ENCODE data around the gene OR10X1.

OR10X1 gene, protein sequence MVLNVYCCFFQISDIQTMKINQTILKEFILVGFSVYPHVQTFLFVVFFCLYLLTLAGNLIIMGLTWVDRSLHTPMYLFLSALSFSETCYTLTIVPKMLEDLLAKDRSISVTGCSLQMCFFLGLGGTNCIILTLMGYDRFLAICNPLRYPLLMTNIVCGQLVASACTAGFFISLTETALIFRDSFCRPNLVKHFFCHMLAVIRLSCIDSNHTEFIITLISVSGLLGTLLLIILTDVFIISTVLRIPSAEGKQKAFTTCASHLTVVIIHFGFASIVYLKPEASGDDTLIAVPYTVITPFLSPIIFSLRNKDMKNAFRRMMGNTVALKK

DNA sequence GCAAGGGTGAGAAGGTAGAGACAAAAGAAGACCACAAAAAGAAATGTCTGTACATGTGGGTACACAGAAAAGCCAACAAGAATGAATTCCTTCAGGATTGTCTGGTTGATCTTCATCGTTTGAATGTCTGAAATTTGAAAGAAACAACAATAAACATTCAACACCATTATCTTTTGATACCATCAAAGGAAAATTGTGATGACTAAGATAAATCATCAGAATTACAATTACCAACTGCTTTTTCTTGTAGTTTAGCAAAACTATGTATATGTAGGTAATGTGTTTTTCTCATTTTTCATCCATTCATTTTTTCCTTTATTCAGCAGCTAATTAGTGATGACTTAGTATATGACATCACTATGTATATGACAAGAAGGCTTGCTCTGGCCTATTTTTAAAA is at the start of gene OR10X1:
Gene OR10X1, minus strand, starts transcription at position 167 of the 400 bp plus-strand sequence. Its CDS starts 0 bp downstream, at position 167.
- DNase-seq = no peak

DNA sequence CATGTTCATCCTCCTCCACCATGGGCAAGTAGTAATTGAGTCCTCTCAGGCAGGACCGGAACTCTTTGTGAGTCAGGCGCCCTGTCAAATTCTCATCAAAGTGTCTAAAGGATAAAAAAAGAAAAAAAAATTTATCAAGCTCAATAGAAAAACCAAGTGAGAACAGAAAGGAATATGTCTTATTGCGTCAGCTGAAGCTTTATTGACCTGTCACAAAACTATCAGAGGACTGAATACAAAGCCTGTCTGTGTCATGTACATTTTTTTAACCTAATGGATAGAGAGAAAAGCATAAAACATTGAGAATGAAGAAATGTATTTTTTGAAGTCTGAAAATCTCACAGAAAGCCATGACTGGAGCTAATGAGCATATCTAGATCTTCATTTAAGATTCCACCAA is 34.1 kb upstream of the OR10X1 start:
- DNase-seq = no peak

DNA sequence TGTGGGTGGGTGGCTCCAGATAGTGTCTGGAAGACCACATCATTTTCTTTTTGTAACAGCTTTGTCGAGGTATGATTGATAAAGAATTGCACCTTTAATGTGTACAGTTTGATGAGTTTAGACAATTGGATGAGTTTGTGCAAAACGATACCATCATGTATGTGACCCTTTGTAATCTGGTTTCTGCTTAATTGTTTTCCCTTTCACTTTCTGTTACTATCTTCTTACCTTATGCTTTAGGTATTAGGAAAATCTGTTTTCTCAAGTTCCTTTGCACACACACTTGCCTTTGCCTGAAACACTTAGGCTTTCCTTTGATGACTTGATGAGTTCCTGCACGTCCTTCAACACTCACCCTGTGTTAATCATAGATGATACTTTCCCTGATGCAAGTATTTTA is 32.2 kb upstream of the OR10X1 start:
- no peak for DNase-seq

DNA sequence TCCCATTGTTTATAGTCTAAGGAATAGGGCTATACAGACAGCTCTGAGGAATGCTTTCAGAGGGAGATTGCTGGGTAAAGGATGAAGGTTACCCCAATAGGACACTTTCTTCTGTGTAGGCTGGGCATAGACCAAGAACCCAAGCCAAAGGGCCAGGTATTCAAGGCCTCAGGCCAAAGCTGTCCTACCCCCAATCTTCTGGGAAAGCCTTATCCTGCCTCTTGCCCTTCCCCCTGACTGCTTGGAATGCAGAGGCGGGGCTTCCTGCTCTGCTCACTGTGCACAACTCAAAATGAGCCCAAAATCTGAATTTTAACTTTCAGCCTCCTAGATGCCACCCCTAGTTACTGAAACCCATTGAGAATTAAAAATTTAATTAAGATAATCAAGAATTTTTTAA is 27.6 kb upstream of the OR10X1 start:
- no peak for DNase-seq

DNA sequence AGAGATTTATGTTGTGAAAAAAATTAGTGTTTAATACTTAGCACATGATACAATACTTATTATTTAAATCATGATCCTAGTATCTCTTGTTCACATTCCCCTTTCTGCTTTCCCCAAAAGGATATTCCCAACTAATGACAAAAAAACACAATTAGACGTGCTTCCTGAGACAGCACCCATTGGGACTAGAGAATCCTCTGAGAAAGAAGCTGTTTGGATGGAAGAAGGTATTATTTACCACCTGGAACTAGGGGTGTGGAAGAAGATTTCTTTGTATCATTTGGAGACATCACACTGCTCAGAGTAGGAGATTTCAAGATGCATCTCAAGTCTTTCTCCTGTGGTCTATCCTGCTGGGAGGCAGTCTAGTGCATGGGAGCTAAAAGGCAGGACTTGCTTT is 25.3 kb upstream of the OR10X1 start, which contains the start of gene OR10Z1:
Gene OR10Z1, plus strand, starts transcription at position 301 of the 400 bp plus-strand sequence. CDS start 1,171 bp downstream, outside the sequence.
- no peak for DNase-seq

DNA sequence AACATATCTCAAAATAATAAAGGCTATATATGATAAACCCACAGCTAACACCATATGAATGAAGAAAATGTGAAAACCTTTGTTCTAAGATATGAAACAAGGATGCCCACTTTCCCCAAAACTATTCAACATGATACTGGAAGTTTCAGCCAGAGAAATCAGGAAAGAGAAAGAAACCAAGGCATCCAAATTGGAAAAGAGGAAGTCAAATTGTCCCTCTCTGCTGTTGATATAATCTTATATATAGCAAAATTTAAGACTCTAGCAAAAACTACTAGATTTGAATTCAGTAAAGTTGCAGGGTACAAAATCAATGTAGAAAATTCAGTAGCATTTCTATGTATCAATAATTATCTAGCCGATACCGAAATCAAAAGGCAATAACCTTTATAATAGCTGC is 21.0 kb upstream of the OR10X1 start:
- DNase-seq = no peak

DNA sequence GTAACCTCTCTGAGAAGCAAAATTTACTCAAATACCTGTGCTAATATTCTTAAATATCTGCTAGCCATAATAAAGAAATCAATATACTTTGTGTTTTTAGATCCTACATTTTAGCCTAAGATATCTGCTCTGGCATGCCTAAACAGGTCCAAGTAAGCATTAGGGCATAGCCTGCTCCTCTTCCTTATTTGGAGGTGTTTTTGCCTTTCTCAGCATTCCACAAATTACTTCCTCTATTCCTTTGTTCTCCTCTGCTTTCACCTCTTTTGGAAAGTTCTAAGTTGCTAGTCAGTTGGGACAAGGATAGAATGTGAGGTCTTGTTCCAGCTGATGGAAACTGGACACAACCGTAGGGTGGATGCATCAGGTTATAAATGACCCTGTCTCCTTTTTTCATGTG is 7.2 kb upstream of the OR10X1 start:
- DNase-seq = no peak

DNA sequence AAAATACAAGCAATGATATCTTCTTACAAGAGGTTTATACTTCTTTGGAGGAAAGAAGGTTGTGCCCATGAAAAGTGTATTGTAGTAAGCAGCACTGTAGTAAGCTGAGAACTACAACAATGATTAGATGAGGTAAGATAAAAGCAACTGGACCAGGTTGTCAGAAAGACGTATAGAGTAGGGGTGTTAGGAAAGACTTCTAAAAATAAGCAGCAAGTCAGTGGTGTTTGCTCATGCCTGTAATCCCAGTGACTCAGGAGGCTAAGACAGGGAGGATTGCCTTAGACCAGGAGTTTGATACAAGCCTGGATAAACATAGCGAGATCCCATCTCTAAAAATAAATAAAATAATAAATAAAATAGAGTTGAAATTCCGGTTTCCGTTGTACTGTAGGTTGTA is 4.3 kb upstream of the OR10X1 start:
- DNase-seq = no peak

DNA sequence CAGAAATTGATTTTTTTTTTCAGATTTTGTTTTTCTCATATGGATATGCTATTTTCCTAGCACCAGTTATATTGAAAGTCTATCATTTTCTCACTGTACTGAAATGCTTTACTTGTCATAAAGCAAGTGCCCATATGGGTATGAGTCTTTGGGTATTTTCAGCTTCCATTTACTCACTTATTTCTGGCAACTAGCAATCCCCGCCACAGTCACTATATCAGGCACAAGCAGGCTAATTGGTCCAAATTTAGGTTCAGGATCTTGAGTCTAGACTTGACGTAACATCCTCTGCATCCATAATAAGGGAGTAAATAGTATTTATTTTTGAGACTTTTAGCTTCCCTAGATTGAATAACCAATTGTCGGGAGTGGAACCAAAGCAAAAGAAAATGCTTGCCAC is 2.1 kb downstream of the OR10X1 start:
- no peak for DNase-seq

DNA sequence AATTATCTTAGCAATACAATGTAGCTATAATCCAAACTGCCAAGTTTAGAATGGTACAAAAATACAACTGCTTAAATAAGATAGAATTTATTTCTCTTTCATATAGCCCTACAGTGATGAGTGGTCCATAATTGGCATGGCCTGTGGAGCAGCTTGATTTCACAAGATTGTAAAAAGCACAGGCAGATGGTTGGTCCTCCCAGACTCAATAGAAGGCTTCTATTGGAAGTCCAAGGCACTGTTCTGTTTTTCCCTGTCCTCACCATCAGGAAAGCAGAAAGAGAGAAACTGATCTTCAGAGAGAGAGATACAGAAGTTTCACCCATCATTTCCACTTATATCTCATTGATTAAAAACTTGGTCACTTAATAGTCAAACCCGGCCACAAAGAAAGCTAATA is 7.5 kb downstream of the OR10X1 start:
- DNase-seq = no peak

DNA sequence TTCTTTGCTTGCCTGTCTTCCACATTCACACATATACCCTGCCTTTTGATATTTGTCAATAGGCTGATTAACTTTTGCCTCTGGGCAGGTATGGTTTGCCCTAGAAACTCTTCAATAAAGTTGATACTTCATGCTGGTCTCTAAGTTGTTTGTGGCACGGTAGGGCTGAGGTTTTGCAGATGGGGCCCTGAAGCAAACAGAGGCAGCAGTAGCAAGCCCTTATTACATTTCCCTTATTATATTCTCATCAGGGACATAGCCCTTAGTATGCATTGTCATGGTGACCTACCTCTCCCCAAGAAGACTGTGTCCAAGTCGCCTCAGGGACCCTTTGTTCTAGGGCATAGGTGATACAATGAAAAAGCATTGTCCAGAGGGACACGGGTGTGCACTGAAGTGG is 9.2 kb downstream of the OR10X1 start, which contains the start of gene OR6P1:
Gene OR6P1, minus strand, starts transcription at position 101 of the 400 bp plus-strand sequence. CDS start 6,976 bp downstream, outside the sequence.
- no peak for DNase-seq

DNA sequence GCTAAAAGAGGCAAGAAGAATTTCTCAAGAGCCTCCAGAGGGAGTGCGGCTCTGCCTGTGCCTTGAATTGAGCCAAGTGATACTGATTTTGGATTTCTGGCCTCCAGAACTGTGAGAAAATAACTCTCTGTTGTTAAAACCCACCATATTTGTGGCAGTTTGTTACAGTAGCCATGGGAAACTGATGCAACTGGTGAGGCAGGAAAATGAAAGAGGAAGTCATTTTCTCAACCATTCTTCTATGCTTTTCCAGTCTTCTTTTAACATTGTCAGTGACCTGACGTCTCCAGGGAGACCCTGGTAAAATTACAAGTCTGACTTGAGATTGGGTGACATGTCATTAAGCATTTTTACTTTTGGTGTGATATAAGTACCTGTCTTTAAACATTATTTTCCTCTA is 15.1 kb downstream of the OR10X1 start:
- no peak for DNase-seq

DNA sequence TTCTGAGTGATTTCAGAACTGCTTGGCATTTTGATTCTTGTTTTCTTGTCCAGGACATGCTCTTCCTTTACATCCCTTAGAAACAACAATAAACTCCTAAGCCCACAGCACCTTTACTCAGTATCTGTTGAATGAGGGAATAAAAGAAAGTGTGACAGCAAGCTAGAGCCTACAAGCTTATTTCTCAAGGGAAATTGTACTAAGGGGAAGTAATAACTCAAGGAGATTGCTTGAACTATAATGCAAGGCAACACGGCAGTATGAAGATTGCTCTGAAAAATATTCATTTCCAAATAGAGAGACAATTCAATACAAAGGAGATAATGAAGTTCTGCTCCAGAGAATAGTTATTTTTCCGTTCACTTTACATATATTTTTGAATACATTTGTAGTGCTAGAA is 15.8 kb downstream of the OR10X1 start:
- DNase-seq = no peak

DNA sequence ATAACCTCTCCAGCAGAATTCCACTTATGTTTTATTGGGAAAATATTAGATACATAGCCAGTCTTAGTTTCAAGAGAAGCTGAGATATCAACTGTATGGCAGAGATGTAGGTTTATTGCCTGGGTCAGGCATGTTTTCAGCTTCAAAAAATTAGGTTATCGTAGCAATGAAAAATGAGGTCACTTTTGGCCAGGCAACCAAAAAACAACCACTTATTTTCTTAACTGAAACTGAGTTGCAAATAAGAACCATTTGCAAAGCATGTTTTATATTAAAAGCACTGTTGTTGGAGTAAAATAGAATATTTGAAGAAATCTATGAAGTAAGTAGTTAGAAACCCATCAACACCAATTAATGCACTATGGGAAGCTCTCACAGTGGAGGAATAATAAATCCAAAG is 20.0 kb downstream of the OR10X1 start:
- no peak for DNase-seq

DNA sequence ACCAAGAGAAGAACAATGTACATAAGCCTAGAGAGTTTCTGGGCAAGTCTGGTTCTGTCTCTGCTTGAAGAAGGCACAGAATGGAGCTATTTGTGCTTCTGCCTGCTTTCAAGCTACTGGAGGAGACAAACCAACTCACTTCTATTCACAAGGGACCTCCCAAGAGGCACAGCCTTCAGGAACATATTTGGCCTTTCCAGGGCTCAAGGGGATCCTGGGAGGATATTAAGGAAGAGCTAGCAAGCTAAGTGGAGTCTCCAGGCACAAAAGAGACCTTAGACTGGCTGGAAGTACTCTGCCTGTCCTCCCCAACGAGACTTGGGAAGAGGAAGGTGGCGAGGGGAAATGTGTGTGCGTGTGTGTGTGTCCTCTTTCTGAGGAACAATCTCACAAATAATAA is 25.3 kb downstream of the OR10X1 start, which contains the start of gene OR6Y1:
Gene OR6Y1, minus strand, starts transcription at position 54 of the 400 bp plus-strand sequence. CDS start 6,300 bp downstream, outside the sequence.
- no peak for DNase-seq

DNA sequence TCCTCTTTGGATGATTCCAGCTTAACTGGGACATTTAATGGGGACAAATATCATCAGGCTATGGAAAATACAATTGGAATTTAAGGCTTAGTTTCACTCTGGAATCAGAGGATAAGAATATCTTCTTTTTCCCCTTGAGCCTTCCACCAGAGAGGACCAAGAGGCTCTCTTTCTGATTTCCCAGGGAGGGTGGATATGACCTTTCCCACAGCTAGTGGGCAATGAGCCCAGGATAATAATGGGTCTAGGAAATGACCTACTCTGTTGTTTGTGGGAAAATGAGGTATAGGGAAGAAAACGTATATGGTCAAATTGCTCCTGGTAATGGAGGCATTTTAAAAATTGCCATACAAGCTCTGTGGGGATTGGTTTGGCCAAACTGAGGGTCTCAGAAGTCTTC is 27.4 kb downstream of the OR10X1 start:
- DNase-seq = no peak

DNA sequence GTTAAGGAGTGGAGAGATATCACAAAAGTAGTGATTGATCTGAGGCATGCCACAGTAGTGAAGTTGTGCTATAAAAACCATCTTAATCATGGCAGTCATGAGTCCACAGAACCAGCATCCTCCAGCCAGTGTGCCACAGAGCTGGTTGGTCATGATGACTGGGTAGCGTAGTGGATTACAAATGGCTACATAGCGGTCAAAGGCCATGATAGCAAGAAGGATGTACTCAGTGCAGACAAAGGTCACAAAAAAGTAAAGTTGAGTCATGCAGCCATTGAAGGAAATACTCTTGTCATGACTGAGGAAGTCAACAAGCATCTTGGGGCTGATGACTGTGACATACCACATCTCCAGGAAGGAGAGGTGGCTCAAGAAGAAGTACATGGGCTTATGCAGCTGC is 32.2 kb downstream of the OR10X1 start:
- no peak for DNase-seq

DNA sequence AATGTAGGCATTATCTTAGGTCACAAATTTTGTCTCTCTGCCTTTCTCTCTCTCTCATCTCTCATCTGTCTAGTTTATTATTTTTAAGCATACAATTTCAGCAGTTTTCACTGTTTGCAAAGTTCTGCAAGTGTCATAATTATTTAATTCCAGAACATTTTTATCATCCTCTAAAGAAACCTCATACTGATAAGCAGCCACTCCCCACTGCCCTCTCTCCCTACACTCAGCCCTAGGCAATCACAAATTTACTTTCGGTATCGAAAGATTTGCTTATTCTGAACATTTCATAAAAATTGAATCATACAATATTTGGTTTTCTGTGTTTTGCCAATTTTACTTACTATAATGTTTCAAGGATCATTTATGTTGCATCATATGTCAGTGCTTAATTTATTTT is 42.1 kb downstream of the OR10X1 start:
- DNase-seq = no peak

DNA sequence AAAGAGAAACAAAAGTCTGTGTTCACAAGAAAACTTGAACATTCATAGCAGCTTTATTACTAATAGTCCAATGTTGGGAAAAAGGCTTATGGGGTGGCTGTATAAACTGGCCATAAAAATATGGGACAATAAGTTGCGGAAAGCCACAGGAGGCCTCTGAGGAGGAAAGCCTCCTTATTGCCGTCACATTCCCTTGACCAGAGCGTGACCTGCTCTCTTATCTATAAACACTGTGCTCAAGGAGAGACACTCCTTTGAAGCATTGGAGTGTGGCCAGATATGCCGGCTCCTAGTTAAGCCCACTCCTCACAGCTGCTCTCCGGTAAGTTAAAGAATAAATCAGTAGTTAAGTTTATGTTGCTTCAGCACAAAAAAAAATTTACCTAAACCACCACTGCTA is 45.2 kb downstream of the OR10X1 start:
- DNase-seq = no peak

Measured in DMS153 (cell line).